CD14-positive monocyte (primary cell): ENCODE results near the gene SLA2. TPM values are rescaled to one million over a fixed set of nuclear protein-coding genes. Genes with fewer than 3 reads are reported as not detected.

Experiments used
- DNase-seq, 3 donors: peaks; one replicate each; pipeline ENCODE4 v3.0.0-alpha.2; 2011 to 2022
- H2AFZ ChIP-seq: 2 replicates; pipeline ENCODE4 v1.6.0; 2012; ENCODE audit warnings: mild to moderate bottlenecking, low read depth, low read length, inconsistent platforms; ENCODE audit not compliant: insufficient read depth, poor library complexity, severe bottlenecking
- H3K27ac ChIP-seq, 2 donors: 1 replicate in 1 of 2; 2 replicates in 1 of 2; pipeline ENCODE4 v1.5.1; 2012 to 2013; ENCODE audit warnings: low read length in 2 of 2, control low read depth in 1 of 2, inconsistent platforms in 1 of 2, low read depth in 1 of 2, mild to moderate bottlenecking in 1 of 2
- H3K27me3 ChIP-seq, 2 donors: one replicate each; pipeline versions ENCODE4 v1.6.0 to v1.6.1; 2011 to 2013; ENCODE audit warnings: low read length in 2 of 2; ENCODE audit not compliant: control insufficient read depth in 2 of 2, insufficient read depth in 2 of 2
- H3K36me3 ChIP-seq, 2 donors: replicated peaks in 1 of 2; 1 replicate in 1 of 2; 2 replicates in 1 of 2; pipeline versions ENCODE4 v1.5.1 to v1.6.1; 2012 to 2013; ENCODE audit warnings: low read length in 2 of 2, control low read depth in 1 of 2, inconsistent platforms in 1 of 2, mild to moderate bottlenecking in 1 of 2; ENCODE audit not compliant: insufficient read depth in 2 of 2, control insufficient read depth in 1 of 2
- H3K4me1 ChIP-seq, 2 donors: 1 replicate in 1 of 2; 2 replicates in 1 of 2; pipeline versions ENCODE4 v1.5.1 to v1.6.1; 2012 to 2013; ENCODE audit warnings: low read length in 2 of 2, control low read depth in 1 of 2, inconsistent platforms in 1 of 2, mild to moderate bottlenecking in 1 of 2, moderate library complexity in 1 of 2; ENCODE audit not compliant: insufficient read depth in 2 of 2, control insufficient read depth in 1 of 2
- H3K4me2 ChIP-seq: replicated peaks from 2 replicates; pipeline ENCODE3; 2012; ENCODE audit warnings: low read length, moderate library complexity, mild to moderate bottlenecking; ENCODE audit not compliant: poor library complexity, severe bottlenecking; ENCODE audit errors: extremely low read depth
- H3K4me3 ChIP-seq, 3 experiments: fragments of 200-600 bp in 1 of 3; sonication (generic) in 1 of 3; replicated peaks in 1 of 3; 1 replicate in 2 of 3; 2 replicates in 1 of 3; pipeline ENCODE4 v1.5.1; 2011 to 2013; ENCODE audit warnings: low read length in 3 of 3, mild to moderate bottlenecking in 3 of 3, control low read depth in 2 of 3, low read depth in 2 of 3, inconsistent platforms in 1 of 3, moderate library complexity in 1 of 3
- H3K79me2 ChIP-seq: 2 replicates; pipeline ENCODE4 v1.6.0; 2012; ENCODE audit warnings: mild to moderate bottlenecking, control low read depth, inconsistent platforms, low read length, moderate library complexity; ENCODE audit not compliant: insufficient read depth
- H3K9ac ChIP-seq: 2 replicates; pipeline ENCODE4 v1.6.0; 2017; ENCODE audit warnings: low read length, mild to moderate bottlenecking; ENCODE audit not compliant: insufficient read depth, poor library complexity, severe bottlenecking
- H3K9me3 ChIP-seq, 2 donors: replicated peaks in 1 of 2; 1 replicate in 1 of 2; 2 replicates in 1 of 2; pipeline versions ENCODE4 v1.5.1 to v1.6.1; 2012 to 2013; ENCODE audit warnings: low read length in 2 of 2, control low read depth in 1 of 2; ENCODE audit not compliant: control insufficient read depth in 1 of 2, insufficient read depth in 1 of 2
- H4K20me1 ChIP-seq: 2 replicates; pipeline ENCODE4 v1.6.0; 2012; ENCODE audit warnings: mild to moderate bottlenecking, low read length, control low read depth, moderate library complexity; ENCODE audit not compliant: insufficient read depth
- H3K27ac Mint-ChIP-seq, 7 donors: one replicate each; pipeline ENCODE4 v1.8.0; 2020; ENCODE audit warnings: mild to moderate bottlenecking in 7 of 7, mixed read lengths in 7 of 7, moderate library complexity in 6 of 7, inconsistent platforms in 2 of 7
- H3K27me3 Mint-ChIP-seq, 3 donors: one replicate each; pipeline ENCODE4 v1.8.0; 2021 to 2022; ENCODE audit warnings: low read depth in 3 of 3, mild to moderate bottlenecking in 3 of 3, mixed read lengths in 3 of 3, moderate library complexity in 3 of 3, inconsistent platforms in 1 of 3
- H3K36me3 Mint-ChIP-seq, 2 donors: one replicate each; pipeline ENCODE4 v1.8.0; 2020; ENCODE audit warnings: mixed read lengths in 2 of 2, inconsistent platforms in 1 of 2, mild to moderate bottlenecking in 1 of 2
- H3K4me1 Mint-ChIP-seq: one replicate; pipeline ENCODE4 v1.8.0; 2020; ENCODE audit warnings: mild to moderate bottlenecking, mixed read lengths
- H3K4me3 Mint-ChIP-seq, 2 donors: one replicate each; pipeline ENCODE4 v1.8.0; 2020; ENCODE audit warnings: mild to moderate bottlenecking in 2 of 2, mixed read lengths in 2 of 2, moderate library complexity in 1 of 2
- H3K9me3 Mint-ChIP-seq, 7 donors: one replicate each; pipeline ENCODE4 v1.8.0; 2020 to 2022; ENCODE audit warnings: mixed read lengths in 7 of 7, mild to moderate bottlenecking in 6 of 7, moderate library complexity in 6 of 7, inconsistent platforms in 2 of 7
- CTCF ChIP-seq: fragments of 200-600 bp; IDR thresholded peaks from one replicate; pipeline ENCODE4 v1.8.0; 2022; ENCODE audit warnings: antibody characterized with exemption, mild to moderate bottlenecking
- WGBS: methylation state at CpG from one replicate; pipeline ENCODE4 v1.1.5; 2013; ENCODE audit warnings: missing lambda C conversion rate; ENCODE audit not compliant: insufficient coverage; 5-methylcytosine and 5-hydroxymethylcytosine counted together
- intact Hi-C, 2 donors: fragments of 100-400 bp; cut with micrococcal nuclease; formaldehyde crosslinking; loops; one replicate each; pipeline versions ENCODE4 v1.15.0 to v1.15.1; 2023
- polyA plus RNA-seq, 3 donors: library from polyadenylated mRNA; depleted of rRNA in 1 of 3; unstranded in 2 of 3; stranded (reverse) in 1 of 3; fragments of 300-500 nt in 2 of 3; fragments of >200 nt in 1 of 3; fragmentation: Illumina TruSeq in 2 of 3; gene quantifications; 1 replicate in 2 of 3; 2 replicates in 1 of 3; pipeline ENCODE4 v1.2.3, GENCODE V29; 2012 to 2021

The SLA2 gene
- polyA plus RNA-seq, 3 donors: 0.16 to 0.19 (median 0.17) TPM

DNA sequence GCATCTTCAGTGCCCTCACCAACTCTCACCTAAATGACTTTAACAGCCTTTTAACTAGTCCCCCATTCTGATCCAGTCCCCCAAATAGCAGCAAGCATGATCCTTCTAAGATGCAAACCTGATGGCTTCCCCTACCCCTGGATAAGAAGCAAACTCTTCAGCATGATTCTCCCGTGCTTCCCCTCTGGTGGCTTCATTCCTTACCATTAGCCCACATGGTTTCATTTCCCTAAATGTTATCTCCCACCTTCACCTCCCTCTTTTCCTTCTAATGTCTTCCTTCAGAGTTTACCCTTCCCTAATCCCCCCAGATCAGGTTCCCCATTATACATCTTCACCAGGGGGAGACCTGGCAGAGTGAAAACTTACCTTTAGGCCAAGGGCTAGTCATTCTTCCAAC, 44.5 kb downstream of the SLA2 start:
- Mint-ChIP-seq H3K27ac (peak overlapping the region; percentile 44 to 85 (median 72)), H3K36me3 (no peaks in the 10 kb centered on the region), H3K9me3 (peaks cover 0 to 1% (median 0%) of the 10 kb centered on the region in 7 donors), H3K4me1 (peaks cover 38% of the 10 kb centered on the region), H3K4me3 (peak overlapping the region in 1 of 2 donors; percentile 47), H3K27me3 (peaks cover 0 to 4% (median 0%) of the 10 kb centered on the region in 3 donors)
- Histone ChIP-seq H3K4me1 (peaks cover 45 to 53% of the 10 kb centered on the region in 2 donors), H2AFZ (no peak overlapping the region), H3K79me2 (peaks cover 10% of the 10 kb centered on the region), H3K9me3 (no peaks in the 10 kb centered on the region), H4K20me1 (peaks cover 9% of the 10 kb centered on the region), H3K27me3 (no peaks in the 10 kb centered on the region), H3K4me3 (no peak overlapping the region), H3K27ac (no peak overlapping the region), H3K9ac (no peak overlapping the region), H3K36me3 (no peaks in the 10 kb centered on the region), H3K4me2 (no peak overlapping the region)
- TF ChIP-seq CTCF: no peak
- 0% methylated on average over 1 of the region's 1 CpG for WGBS
- DNase-seq: peak in 2 of 3 donors; percentile 45 to 54
- intact Hi-C loops: no loop called here

GRCh38 chr20:36599912-36600345, 46.1 kb downstream of the SLA2 start:
- Mint-ChIP-seq H3K4me1 (peaks cover 48% of the 10 kb centered on the region), H3K4me3 (peak overlapping the region; percentile 31 to 80), H3K27ac (peak overlapping the region; percentile 60 to 89 (median 83)), H3K36me3 (no peaks in the 10 kb centered on the region), H3K27me3 (peaks cover 0 to 4% (median 0%) of the 10 kb centered on the region in 3 donors), H3K9me3 (peaks cover 0 to 4% (median 0%) of the 10 kb centered on the region in 7 donors)
- Histone ChIP-seq H3K36me3 (no peaks in the 10 kb centered on the region), H3K4me2 (peak overlapping the region; percentile 65), H3K4me3 (peak overlapping the region in 2 of 3 experiments; percentile 25 to 62), H3K27ac (peak overlapping the region; percentile 19 to 74), H3K4me1 (peaks cover 57 to 65% of the 10 kb centered on the region in 2 donors), H3K79me2 (no peaks in the 10 kb centered on the region), H3K27me3 (no peaks in the 10 kb centered on the region), H3K9me3 (no peaks in the 10 kb centered on the region), H4K20me1 (no peaks in the 10 kb centered on the region), H3K9ac (no peak overlapping the region), H2AFZ (no peak overlapping the region)
- no peak for TF ChIP-seq CTCF
- DNase-seq: peak in 1 of 3 donors; percentile 42
- WGBS: no CpG with 5 or more reads among the region's 5 CpGs
- intact Hi-C loops: no loop called here
